NCI-H526 treated with DMSO at 0.1 percent for 48 hours (cell line): ENCODE measurements around the gene LMO4.

Source experiments
- DNase-seq: peaks from one replicate; lab custom pipeline; 2025; lab: John Stamatoyannopoulos, UW

LMO4 gene

GRCh38 chr1:87327376-87328271 lies 1.1 kb upstream of the LMO4 start:
- no peak for DNase-seq

- no peak for DNase-seq
Observed at GRCh38 chr1:87329051-87329525, 408 bp downstream of the LMO4 start.

- peak; percentile 43 for DNase-seq
Observed at GRCh38 chr1:87329526-87330056, 911 bp downstream of the LMO4 start.

GRCh38 chr1:87330057-87330884 lies 1.6 kb downstream of the LMO4 start:
- peak; percentile 71 for DNase-seq

GRCh38 chr1:87330885-87331364 lies 2.2 kb downstream of the LMO4 start:
- DNase-seq = peak; percentile 71

GRCh38 chr1:87331365-87332241 lies 2.9 kb downstream of the LMO4 start:
- DNase-seq = peak; percentile 78

- no peak for DNase-seq
Observed at GRCh38 chr1:87333692-87334347, 5.1 kb downstream of the LMO4 start.

- peak; percentile 49 for DNase-seq
Observed at GRCh38 chr1:87334351-87335174, 5.9 kb downstream of the LMO4 start.

GRCh38 chr1:87335175-87335884 lies 6.7 kb downstream of the LMO4 start:
- DNase-seq = peak; percentile 59

GRCh38 chr1:87336623-87337067 lies 8.0 kb downstream of the LMO4 start:
- no peak for DNase-seq

- DNase-seq = no peak
Observed at GRCh38 chr1:87337606-87338005, 8.9 kb downstream of the LMO4 start.

GRCh38 chr1:87338566-87338965 lies 9.9 kb downstream of the LMO4 start:
- peak; percentile 18 for DNase-seq

- DNase-seq = no peak
Observed at GRCh38 chr1:87344231-87344630, 15.6 kb downstream of the LMO4 start.

GRCh38 chr1:87346130-87346814 lies 17.6 kb downstream of the LMO4 start:
- no peak for DNase-seq

- DNase-seq = no peak
Observed at GRCh38 chr1:87348341-87349019, 19.8 kb downstream of the LMO4 start.

GRCh38 chr1:87349036-87349435 lies 20.4 kb downstream of the LMO4 start:
- no peak for DNase-seq

- no peak for DNase-seq
Observed at GRCh38 chr1:87355894-87356293, 27.2 kb downstream of the LMO4 start.

- DNase-seq = no peak
Observed at GRCh38 chr1:87356591-87356990, 27.9 kb downstream of the LMO4 start.
